ENCODE data around the gene SLC26A4. TPM values are rescaled to one million over a fixed set of nuclear protein-coding genes. Genes with fewer than 3 reads are reported as not detected.
A peak's percentile ranks its signal among the peaks of the same experiment; 100 is the strongest.

SLC26A4 gene
- total RNA-seq, 1 donor: 0.27 TPM

DNA sequence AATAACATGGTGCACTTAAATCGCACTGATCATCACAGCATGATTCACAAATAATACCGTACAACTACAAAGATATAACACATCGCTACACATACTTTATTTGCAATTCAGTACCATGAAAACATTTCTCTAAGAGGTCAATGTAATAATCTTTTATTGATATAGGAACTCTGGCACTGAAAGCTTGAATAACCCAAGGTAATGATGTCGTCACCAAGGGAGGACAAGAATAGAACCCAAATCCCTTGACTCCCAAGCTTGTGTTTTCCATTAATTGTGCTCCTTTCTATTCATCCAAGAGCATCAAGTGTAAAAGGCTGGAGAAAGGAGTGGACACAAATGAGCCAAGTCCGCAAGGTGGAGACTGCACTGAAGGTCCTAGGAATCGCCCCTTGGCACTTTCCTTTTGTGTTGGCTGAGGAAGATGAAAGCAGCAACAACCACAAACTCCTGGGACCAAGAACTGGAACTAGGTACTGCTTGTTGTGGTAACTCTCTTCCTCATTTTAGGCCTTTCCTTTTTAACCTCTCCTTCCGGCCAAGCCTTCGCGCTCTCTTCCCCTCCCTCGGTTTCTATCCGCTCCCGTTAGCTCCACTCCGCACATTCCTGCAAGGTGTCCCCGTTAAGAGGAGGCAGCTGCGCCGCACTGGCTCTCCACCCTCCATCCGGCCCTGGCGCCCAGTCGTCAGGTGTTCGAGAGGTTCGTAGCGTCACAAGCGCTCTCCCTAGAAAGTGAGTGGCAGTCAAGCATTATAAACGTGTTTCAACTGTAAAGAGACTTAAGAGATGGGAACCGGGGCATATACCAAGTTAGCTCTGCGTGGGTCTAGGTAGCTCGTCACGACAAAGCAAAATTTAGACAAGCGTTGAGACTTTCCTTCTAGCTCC is 82.3 kb downstream of the SLC26A4 start:
- DNase-seq (ENCODE audit: low read depth in 2 of 3, low spot score in 2 of 3): peak in 1 of 3 donors; percentile 13

DNA sequence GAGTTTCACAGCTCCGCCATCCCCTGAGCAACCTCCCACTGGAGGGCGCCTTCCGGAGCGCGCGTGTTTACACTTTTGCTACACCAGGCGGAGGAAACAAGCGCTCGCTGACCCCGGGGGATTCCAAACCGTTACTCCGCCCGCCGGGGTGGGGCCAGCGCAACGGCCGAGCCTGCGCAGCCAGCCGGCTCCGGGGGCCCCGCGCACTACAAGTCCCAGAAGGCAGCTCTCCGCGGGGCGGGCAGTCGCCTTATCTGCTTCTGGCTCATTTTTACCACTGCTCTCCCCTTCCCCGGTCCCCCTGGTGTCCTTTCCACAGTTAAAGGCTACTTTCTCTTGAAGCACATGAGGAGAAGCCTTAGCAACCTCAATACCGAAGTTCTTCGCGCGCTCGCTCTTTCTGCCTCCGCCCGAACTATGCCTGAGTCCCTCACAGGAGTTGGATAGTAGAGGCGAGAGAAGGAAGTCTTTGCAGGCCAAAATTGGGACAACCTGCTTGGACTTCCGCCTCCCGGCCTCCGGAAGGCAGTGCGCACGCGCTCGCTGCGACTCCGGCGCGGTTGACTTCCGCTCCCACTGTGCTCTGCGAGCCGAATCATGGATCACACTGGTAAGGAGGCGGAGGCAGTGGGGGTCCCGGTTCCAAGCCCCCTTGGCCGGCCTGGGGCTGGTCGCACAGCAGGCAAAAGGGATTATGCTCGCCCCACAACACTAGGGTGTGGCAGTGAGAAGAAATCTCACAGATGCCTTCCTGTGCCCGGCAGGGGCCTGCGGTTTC is 83.1 kb downstream of the SLC26A4 start, which contains the start of gene CBLL1:
CBLL1 (plus strand) TSS at position 576 of the 778 bp plus-strand sequence; CDS start at position 598, 22 bp downstream.
- DNase-seq (ENCODE audit: low read depth in 2 of 3, low spot score in 2 of 3): peak; percentile 91 to 97 (median 96)

DNA sequence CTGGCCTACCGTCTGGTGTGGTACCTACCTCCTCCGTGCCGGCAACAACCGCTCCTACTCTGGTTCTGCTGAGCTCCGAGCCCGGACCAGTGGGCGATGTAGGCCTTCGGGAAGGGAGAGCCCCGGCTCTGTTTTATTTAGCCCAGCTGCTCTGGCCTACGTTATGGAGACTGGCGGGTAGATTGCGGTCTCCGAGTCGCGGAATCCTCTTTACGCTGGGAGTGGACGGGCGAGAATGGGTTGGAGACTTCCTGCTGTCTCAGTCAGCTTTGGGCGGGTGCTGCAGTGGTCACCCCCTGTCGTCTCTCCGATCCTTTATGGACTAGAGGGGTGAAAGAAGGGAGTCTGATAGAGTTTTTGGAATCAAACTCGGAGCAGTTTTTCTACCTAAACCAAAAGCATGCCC is 83.7 kb downstream of the SLC26A4 start:
- no peak for DNase-seq (ENCODE audit: low read depth in 2 of 3, low spot score in 2 of 3)

DNA sequence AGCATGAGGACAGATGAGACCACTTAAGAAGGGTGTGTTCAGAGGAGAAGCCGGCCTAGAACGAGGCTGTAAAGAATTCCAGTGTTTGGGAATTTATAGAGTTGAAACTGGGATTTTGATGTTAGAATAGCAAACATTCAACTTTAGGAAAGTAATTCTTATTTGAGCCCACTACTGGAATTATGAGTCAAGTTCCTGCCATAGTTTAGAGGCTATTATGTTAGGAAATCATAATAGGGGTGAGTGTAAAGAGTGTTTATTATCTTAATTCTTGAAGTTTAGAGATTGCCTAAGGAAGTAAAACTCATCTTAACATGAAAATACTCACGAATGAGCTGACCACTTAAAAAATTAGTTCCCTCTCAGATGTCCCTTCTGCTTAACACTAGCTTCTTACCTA is 85.4 kb downstream of the SLC26A4 start:
- DNase-seq (ENCODE audit: low read depth in 2 of 3, low spot score in 2 of 3): no peak

DNA sequence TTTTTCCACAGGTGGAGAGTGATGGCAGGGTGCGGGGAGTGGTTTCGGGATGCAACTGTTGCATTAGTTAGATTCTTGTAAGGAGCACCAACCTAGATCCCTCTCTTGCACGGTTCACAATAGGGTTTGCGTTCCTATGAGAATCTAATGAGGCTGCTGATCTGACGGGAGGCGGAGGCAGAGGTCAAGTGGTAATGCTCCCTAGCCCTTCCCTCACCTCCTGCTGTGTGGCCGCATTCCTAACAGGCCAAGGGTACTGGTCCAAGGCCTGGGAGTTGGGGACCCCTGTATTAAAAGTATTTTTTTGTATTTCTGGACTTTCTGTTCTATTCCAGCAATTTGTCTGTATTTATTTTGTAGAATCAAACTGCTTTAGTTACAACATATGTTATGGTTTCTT is 90.5 kb downstream of the SLC26A4 start:
- no peak for DNase-seq (ENCODE audit: low read depth in 2 of 3, low spot score in 2 of 3)

DNA sequence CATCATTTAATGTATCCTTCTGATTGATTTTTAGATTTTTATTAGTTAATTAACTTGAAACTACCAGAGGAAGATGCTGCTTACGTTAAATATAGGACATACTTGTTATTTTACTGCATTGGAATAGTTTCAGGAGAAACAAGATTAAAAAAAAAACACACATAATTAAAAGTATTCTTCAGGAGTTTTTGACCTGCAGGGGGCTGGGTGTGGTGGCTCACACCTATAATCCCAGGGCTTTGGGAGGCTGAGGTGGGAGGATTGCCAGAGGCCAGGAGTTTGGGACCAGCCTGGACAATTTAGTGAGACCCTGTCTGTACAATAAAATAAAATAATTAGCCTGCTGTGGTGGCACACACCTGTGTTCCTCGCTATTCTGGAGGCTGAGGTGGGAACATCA is 94.0 kb downstream of the SLC26A4 start:
- DNase-seq (ENCODE audit: low read depth in 2 of 3, low spot score in 2 of 3): no peak

DNA sequence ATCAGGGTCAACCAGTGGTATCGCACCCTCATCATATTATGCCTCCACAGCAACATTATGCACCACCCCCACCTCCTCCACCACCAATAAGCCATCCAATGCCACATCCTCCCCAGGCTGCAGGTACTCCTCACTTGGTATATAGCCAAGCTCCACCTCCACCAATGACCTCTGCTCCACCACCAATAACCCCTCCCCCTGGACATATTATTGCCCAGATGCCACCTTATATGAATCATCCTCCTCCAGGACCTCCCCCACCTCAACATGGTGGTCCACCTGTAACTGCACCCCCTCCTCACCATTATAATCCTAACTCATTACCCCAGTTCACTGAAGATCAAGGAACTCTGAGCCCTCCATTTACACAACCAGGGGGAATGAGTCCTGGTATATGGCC is 98.0 kb downstream of the SLC26A4 start:
- DNase-seq (ENCODE audit: low read depth in 2 of 3, low spot score in 2 of 3): no peak

DNA sequence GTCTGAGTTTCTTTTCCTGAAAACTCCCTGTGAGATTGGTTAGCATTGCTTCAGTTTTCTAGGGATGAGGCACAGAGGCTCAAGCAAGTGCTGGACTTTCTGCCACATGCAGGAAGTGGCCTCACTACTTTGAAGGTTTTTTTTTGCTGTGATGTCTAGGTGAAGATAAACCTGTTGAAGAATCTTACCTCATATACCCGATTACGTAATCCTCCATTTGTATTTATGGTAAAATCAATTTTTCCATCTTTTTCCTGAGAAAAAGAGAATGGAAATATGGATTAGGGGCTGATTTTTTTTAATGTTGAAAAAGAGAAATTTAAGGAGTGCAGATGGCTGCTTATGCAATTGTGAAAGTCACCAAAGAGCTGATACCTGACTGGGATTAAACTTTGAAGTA is 106.8 kb downstream of the SLC26A4 start:
- DNase-seq (ENCODE audit: low read depth in 2 of 3, low spot score in 2 of 3): no peak

Small RNAs within 50 kb of the gene (small RNA-seq; reads per million reads assigned to genes)
- not detected for gene BANF1P5

Other genes starting within 250 kb of the SLC26A4 start
- gene GPR22, start 190.8 kb upstream of the SLC26A4 start, total RNA-seq: not detected
- gene COG5, start 96.9 kb upstream of the SLC26A4 start, total RNA-seq: 15.1 TPM
- gene DUS4L, start 96.9 kb upstream of the SLC26A4 start, total RNA-seq: 5.1 TPM
- gene BCAP29, start 80.6 kb upstream of the SLC26A4 start, total RNA-seq: 12.7 TPM
- 35.3 TPM for gene CBLL1, start 83.3 kb downstream of the SLC26A4 start, total RNA-seq
- not detected for gene SLC26A3, start 142.4 kb downstream of the SLC26A4 start, total RNA-seq
- 37.7 TPM for gene DLD, start 230.4 kb downstream of the SLC26A4 start, total RNA-seq

All from hematopoietic multipotent progenitor cell (in vitro differentiated cells).